Cortex of kidney (tissue), 1 donor: Measurements from ENCODE around the gene RMDN2.

Source experiments
- DNase-seq: peaks from one replicate; lab custom pipeline; 2025; lab: John Stamatoyannopoulos, UW

RMDN2 gene

GRCh38 chr2:37925063-37925897 is at the start of gene RMDN2:
RMDN2 (plus strand) TSS chr2:37925287; CDS start chr2:37929278, 3,991 bp downstream.
- DNase-seq = no peak

GRCh38 chr2:37875403-37875906 is 49.6 kb upstream of the RMDN2 start:
- DNase-seq = no peak

- no peak for DNase-seq
These were observed 48.9 kb upstream of the RMDN2 start for GRCh38 chr2:37876227-37876626.

GRCh38 chr2:37877457-37878315 is 47.4 kb upstream of the RMDN2 start:
- no peak for DNase-seq

GRCh38 chr2:37878536-37878935 is 46.6 kb upstream of the RMDN2 start:
- DNase-seq = no peak

GRCh38 chr2:37880551-37880950 is 44.5 kb upstream of the RMDN2 start:
- no peak for DNase-seq

- no peak for DNase-seq
These were observed 43.7 kb upstream of the RMDN2 start for GRCh38 chr2:37881397-37881796.

GRCh38 chr2:37882036-37882435 is 43.1 kb upstream of the RMDN2 start:
- DNase-seq = no peak

- DNase-seq = no peak
These were observed 41.6 kb upstream of the RMDN2 start for GRCh38 chr2:37883518-37883917.

GRCh38 chr2:37885329-37885993 is 39.6 kb upstream of the RMDN2 start:
- no peak for DNase-seq

- no peak for DNase-seq
These were observed 38.3 kb upstream of the RMDN2 start for GRCh38 chr2:37886745-37887144.

GRCh38 chr2:37887286-37887685 is 37.8 kb upstream of the RMDN2 start:
- DNase-seq = no peak

GRCh38 chr2:37890893-37891495 is 34.1 kb upstream of the RMDN2 start:
- no peak for DNase-seq

- DNase-seq = no peak
These were observed 33.1 kb upstream of the RMDN2 start for GRCh38 chr2:37891846-37892435.

GRCh38 chr2:37892436-37893114 is 32.5 kb upstream of the RMDN2 start:
- no peak for DNase-seq

- no peak for DNase-seq
These were observed 31.8 kb upstream of the RMDN2 start for GRCh38 chr2:37893327-37893726.

- DNase-seq = no peak
These were observed 31.0 kb upstream of the RMDN2 start for GRCh38 chr2:37894047-37894446.

- DNase-seq = no peak
These were observed 30.5 kb upstream of the RMDN2 start for GRCh38 chr2:37894601-37895000.

GRCh38 chr2:37895140-37895539 is 29.9 kb upstream of the RMDN2 start:
- no peak for DNase-seq

GRCh38 chr2:37896319-37896718 is 28.8 kb upstream of the RMDN2 start:
- DNase-seq = no peak

GRCh38 chr2:37897511-37897910 is 27.6 kb upstream of the RMDN2 start:
- DNase-seq = no peak
